Thymus (tissue), 11 donors: ENCODE data around the gene SETD5. TPM values are rescaled to one million over a fixed set of nuclear protein-coding genes. Genes with fewer than 3 reads are reported as not detected.
A peak's percentile ranks its signal among the peaks of the same experiment; 100 is the strongest.

Experiments
- DNase-seq, 9 donors: peaks; one replicate each; pipeline ENCODE4 v3.0.0-alpha.2; 2013; ENCODE audit warnings: low spot score in 9 of 9, low read depth in 6 of 9, missing footprints in 1 of 9
- H3K27ac ChIP-seq, 2 donors: one replicate each; pipeline ENCODE4 v1.5.1; 2013; ENCODE audit warnings: control low read depth in 1 of 2, low read depth in 1 of 2, low read length in 1 of 2, mild to moderate bottlenecking in 1 of 2, moderate library complexity in 1 of 2
- H3K27me3 ChIP-seq, 2 donors: one replicate each; pipeline ENCODE4 v1.5.1; 2013; ENCODE audit warnings: low read length in 1 of 2; ENCODE audit not compliant: control insufficient read depth in 2 of 2, insufficient read depth in 1 of 2
- H3K36me3 ChIP-seq, 2 donors: one replicate each; pipeline ENCODE4 v1.5.1; 2013; ENCODE audit warnings: low read length in 1 of 2, mild to moderate bottlenecking in 1 of 2, moderate library complexity in 1 of 2; ENCODE audit not compliant: control insufficient read depth in 2 of 2, insufficient read depth in 2 of 2
- H3K4me1 ChIP-seq, 2 donors: one replicate each; pipeline ENCODE4 v1.5.1; 2013; ENCODE audit warnings: low read length in 2 of 2; ENCODE audit not compliant: control insufficient read depth in 2 of 2, insufficient read depth in 2 of 2
- H3K4me3 ChIP-seq, 2 donors: one replicate each; pipeline ENCODE4 v1.5.1; 2013; ENCODE audit warnings: low read length in 2 of 2, control low read depth in 1 of 2, mild to moderate bottlenecking in 1 of 2
- H3K9me3 ChIP-seq, 2 donors: one replicate each; pipeline ENCODE4 v1.5.1; 2013; ENCODE audit warnings: low read length in 1 of 2, mild to moderate bottlenecking in 1 of 2; ENCODE audit not compliant: control insufficient read depth in 2 of 2, insufficient read depth in 1 of 2
- WGBS: extraction: QIAGEN DNeasy Blood & Tissue Kit; methylation state at CpG from one replicate; pipeline ENCODE4 v1.1.7; 2013; 5-methylcytosine and 5-hydroxymethylcytosine counted together
- polyA plus RNA-seq: library from polyadenylated mRNA; stranded (reverse); fragments of 200-250 nt; gene quantifications from one replicate; pipeline ENCODE4 v1.2.3, GENCODE V29; 2013
- total RNA-seq: library from RNA; stranded (reverse); fragments of 120-200 nt; gene quantifications from one replicate; pipeline ENCODE4 v1.2.4, GENCODE V29; 2013
- donor health status: healthy.

Gene SETD5
- total and polyA plus RNA-seq, 2 donors, result 20.9 to 25.3 TPM

- H3K4me1 ChIP-seq, result no peaks in the 10 kb centered on the region
- WGBS, result 97% methylated on average over 3 of the region's 3 CpGs
- H3K36me3 ChIP-seq, result peaks cover 48 to 90% of the 10 kb centered on the region in 2 donors
- DNase-seq, result no peak
- H3K4me3 ChIP-seq, result no peak overlapping the region
- no peaks in the 10 kb centered on the region for H3K27me3 ChIP-seq
- no peak overlapping the region for H3K27ac ChIP-seq
- no peaks in the 10 kb centered on the region for H3K9me3 ChIP-seq
Measured at GRCh38 chr3:9435316-9435715, 37.9 kb downstream of the SETD5 start.

GRCh38 chr3:9439331-9439730, 41.9 kb downstream of the SETD5 start:
- WGBS, result 89% methylated on average over 1 of the region's 1 CpG
- Histone ChIP-seq H3K36me3 (peaks cover 58 to 93% of the 10 kb centered on the region in 2 donors), H3K9me3 (no peaks in the 10 kb centered on the region), H3K27me3 (no peaks in the 10 kb centered on the region), H3K4me1 (no peaks in the 10 kb centered on the region), H3K4me3 (no peak overlapping the region), H3K27ac (no peak overlapping the region)
- no peak for DNase-seq

- 98% methylated on average over 11 of the region's 11 CpGs for WGBS
- H3K27ac ChIP-seq, result no peak overlapping the region
- no peak for DNase-seq
- no peaks in the 10 kb centered on the region for H3K27me3 ChIP-seq
- no peaks in the 10 kb centered on the region for H3K4me1 ChIP-seq
- H3K9me3 ChIP-seq, result no peaks in the 10 kb centered on the region
- peaks cover 56 to 89% of the 10 kb centered on the region in 2 donors for H3K36me3 ChIP-seq
- no peak overlapping the region for H3K4me3 ChIP-seq
Measured at GRCh38 chr3:9441501-9442221, 44.2 kb downstream of the SETD5 start.

- no peak overlapping the region for H3K4me3 ChIP-seq
- no peaks in the 10 kb centered on the region for H3K4me1 ChIP-seq
- no peak for DNase-seq
- H3K9me3 ChIP-seq, result no peaks in the 10 kb centered on the region
- no peak overlapping the region for H3K27ac ChIP-seq
- peaks cover 46 to 84% of the 10 kb centered on the region in 2 donors for H3K36me3 ChIP-seq
- 97% methylated on average over 4 of the region's 4 CpGs for WGBS
- no peaks in the 10 kb centered on the region for H3K27me3 ChIP-seq
Measured at GRCh38 chr3:9448071-9448470, 50.7 kb downstream of the SETD5 start.

GRCh38 chr3:9448643-9449042, 51.2 kb downstream of the SETD5 start:
- Histone ChIP-seq H3K4me3 (no peak overlapping the region), H3K27me3 (no peaks in the 10 kb centered on the region), H3K36me3 (peaks cover 43 to 84% of the 10 kb centered on the region in 2 donors), H3K4me1 (no peaks in the 10 kb centered on the region), H3K27ac (no peak overlapping the region), H3K9me3 (no peaks in the 10 kb centered on the region)
- 100% methylated on average over 1 of the region's 1 CpG for WGBS
- DNase-seq, result no peak

- no peak for DNase-seq
- H3K27me3 ChIP-seq, result no peaks in the 10 kb centered on the region
- peaks cover 31 to 82% of the 10 kb centered on the region in 2 donors for H3K36me3 ChIP-seq
- 99% methylated on average over 1 of the region's 1 CpG for WGBS
- H3K4me1 ChIP-seq, result no peaks in the 10 kb centered on the region
- H3K9me3 ChIP-seq, result no peaks in the 10 kb centered on the region
- H3K27ac ChIP-seq, result no peak overlapping the region
- H3K4me3 ChIP-seq, result no peak overlapping the region
Measured at GRCh38 chr3:9450126-9450525, 52.7 kb downstream of the SETD5 start.

- H3K27me3 ChIP-seq, result no peaks in the 10 kb centered on the region
- H3K9me3 ChIP-seq, result no peaks in the 10 kb centered on the region
- H3K36me3 ChIP-seq, result peaks cover 26 to 81% of the 10 kb centered on the region in 2 donors
- no peak for DNase-seq
- over 99% methylated on average over 2 of the region's 2 CpGs for WGBS
- no peaks in the 10 kb centered on the region for H3K4me1 ChIP-seq
- H3K27ac ChIP-seq, result no peak overlapping the region
- no peak overlapping the region for H3K4me3 ChIP-seq
Measured at GRCh38 chr3:9450991-9451390, 53.6 kb downstream of the SETD5 start.

- no peak overlapping the region for H3K4me3 ChIP-seq
- peak in 1 of 9 donors; percentile 13 for DNase-seq
- no peaks in the 10 kb centered on the region for H3K9me3 ChIP-seq
- no peaks in the 10 kb centered on the region for H3K27me3 ChIP-seq
- peaks cover 22 to 74% of the 10 kb centered on the region in 2 donors for H3K36me3 ChIP-seq
- H3K27ac ChIP-seq, result no peak overlapping the region
- WGBS, result 96% methylated on average over 2 of the region's 2 CpGs
- H3K4me1 ChIP-seq, result no peaks in the 10 kb centered on the region
Measured at GRCh38 chr3:9452417-9452816, 55.0 kb downstream of the SETD5 start.

GRCh38 chr3:9455596-9456131, 58.2 kb downstream of the SETD5 start:
- Histone ChIP-seq H3K27me3 (no peaks in the 10 kb centered on the region), H3K4me1 (no peaks in the 10 kb centered on the region), H3K4me3 (no peak overlapping the region), H3K36me3 (peaks cover 11 to 63% of the 10 kb centered on the region in 2 donors), H3K27ac (no peak overlapping the region), H3K9me3 (no peaks in the 10 kb centered on the region)
- WGBS, result 99% methylated on average over 1 of the region's 1 CpG
- DNase-seq, result no peak
